Heart left ventricle (tissue), 16 donors: ENCODE results near the gene ABHD18. TPM values are rescaled to one million over a fixed set of nuclear protein-coding genes. Genes with fewer than 3 reads are reported as not detected.
"Not testable (repeated sequence)": the region's sequence is repeated elsewhere in the genome, so short reads cannot be mapped to it uniquely, and the experiment has no call there.

Source experiments
- ATAC-seq, 4 donors: fragments of 200-7000 bp; cut with Tn5 transposase; one replicate each; pipeline ENCODE4 v1.9.1; 2020 to 2022; ENCODE audit warnings: moderate library complexity in 4 of 4, mild to moderate bottlenecking in 3 of 4, moderate number of reproducible peaks in 1 of 4
- DNase-seq, 5 donors: peaks; one replicate each; pipeline ENCODE4 v3.0.0-alpha.2; 2020
- H3K27ac ChIP-seq, 12 donors: fragments of 200-600 bp; sonication (generic) in 4 of 12; one replicate each; pipeline versions ENCODE4 v1.5.0 to v1.8.0; 2016 to 2022; ENCODE audit warnings: mild to moderate bottlenecking in 2 of 12
- H3K27me3 ChIP-seq, 9 donors: fragments of 200-600 bp; sonication (generic) in 2 of 9; one replicate each; pipeline versions ENCODE4 v1.5.1 to v1.8.0; 2016 to 2022; ENCODE audit warnings: mild to moderate bottlenecking in 3 of 9
- H3K36me3 ChIP-seq, 9 donors: fragments of 200-600 bp; sonication (generic) in 2 of 9; one replicate each; pipeline versions ENCODE4 v1.5.0 to v1.8.0; 2018 to 2022; ENCODE audit warnings: mild to moderate bottlenecking in 2 of 9
- H3K4me1 ChIP-seq, 12 donors: fragments of 200-600 bp; sonication (generic) in 4 of 12; one replicate each; pipeline versions ENCODE4 v1.5.0 to v1.8.0; 2016 to 2022; ENCODE audit warnings: mild to moderate bottlenecking in 3 of 12
- H3K4me3 ChIP-seq, 12 donors: fragments of 200-600 bp; sonication (generic) in 4 of 12; one replicate each; pipeline versions ENCODE4 v1.5.0 to v1.8.0; 2017 to 2022; ENCODE audit warnings: mild to moderate bottlenecking in 9 of 12, moderate library complexity in 4 of 12
- H3K9me3 ChIP-seq, 12 donors: fragments of 200-600 bp; sonication (generic) in 4 of 12; one replicate each; pipeline versions ENCODE4 v1.5.0 to v1.8.0; 2016 to 2022; ENCODE audit warnings: mild to moderate bottlenecking in 1 of 12
- POLR2A ChIP-seq, 2 donors: fragments of 450-650 bp; IDR thresholded peaks; one replicate each; pipeline ENCODE4 v1.6.1; 2017; ENCODE audit warnings: antibody characterized with exemption in 2 of 2, mild to moderate bottlenecking in 2 of 2, moderate library complexity in 2 of 2
- WGBS, 4 donors: extraction: QIAGEN DNeasy Blood & Tissue Kit in 2 of 4; methylation state at CpG; one replicate each; pipeline versions ENCODE4 v1.1.5 to v1.1.7; 2013 to 2018; 5-methylcytosine and 5-hydroxymethylcytosine counted together
- intact Hi-C, 10 donors: fragments of 100-400 bp; cut with DNase I; formaldehyde crosslinking; loops; one replicate each; pipeline versions ENCODE4 v1.11.1 to v1.14.2; 2022
- polyA plus RNA-seq, 2 donors: library from polyadenylated mRNA; stranded (reverse); fragments of 200-250 nt; gene quantifications; one replicate each; pipeline ENCODE4 v1.2.3, GENCODE V29; 2013
- total RNA-seq, 9 donors: library from RNA; depleted of rRNA in 2 of 9; stranded (reverse); fragments of >200 nt in 2 of 9; fragmentation: NEBNext Ultra II Directional in 3 of 9; extraction: Animal tissue kit (Norgen Biotek cat#: 25700) in 3 of 9; gene quantifications; one replicate each; pipeline versions ENCODE4 v1.1.0 to v1.2.4, GENCODE V29; 2016 to 2023
- TF ChIP-seq, protein P1 (sequence below), 12 donors: fragments of 200-600 bp; sonication (generic) in 4 of 12; IDR thresholded peaks; one replicate each; pipeline versions ENCODE4 v1.5.0 to v1.8.0; 2018 to 2022; ENCODE audit warnings: antibody characterized with exemption in 12 of 12, mild to moderate bottlenecking in 5 of 12
- donor health status: ischemic (EF 13 %, LVEDD 7.1; RV severe dilation, severe dysfunction).
- donor health status: healthy with polysubstance abuse.
- donor health status: DM: no; HTN: yes; CAD: no.
- donor health status: DM: no; HTN: no; CAD: no.
- donor health status: ischemic (EF 25% LVEDD 6.9; RV normal size, moderate dysfunction).
- donor health status: ischemic (EF 25% LVEDD 5.7; RV mildly dilated, moderate dysfunction).
- donor health status: healthy.
- donor health status: DM: yes; HTN: yes; CAD: no.
- donor health status: ischemic (EF 35%, LVEDD 5.7; RV mildly dilated, moderate dysfunction).
- donor health status: nonischemic (EF 11% LVEDD 7.7; RV severe dilation, severe dysfunction).
- donor health status: DM: yes; HTN: yes; CAD: no.
- donor health status: PGD.
- donor health status: ischemic (EF 29% LVEDD 5.4; RV normal size, mild dysfunction).
- donor health status: nonischemic (EF 23%, LVEDD 6.1; RV moderate dilation, normal function).

Gene ABHD18
- total and polyA plus RNA-seq, 11 donors: 3.8 to 56.3 (median 19.9) TPM

DNA sequence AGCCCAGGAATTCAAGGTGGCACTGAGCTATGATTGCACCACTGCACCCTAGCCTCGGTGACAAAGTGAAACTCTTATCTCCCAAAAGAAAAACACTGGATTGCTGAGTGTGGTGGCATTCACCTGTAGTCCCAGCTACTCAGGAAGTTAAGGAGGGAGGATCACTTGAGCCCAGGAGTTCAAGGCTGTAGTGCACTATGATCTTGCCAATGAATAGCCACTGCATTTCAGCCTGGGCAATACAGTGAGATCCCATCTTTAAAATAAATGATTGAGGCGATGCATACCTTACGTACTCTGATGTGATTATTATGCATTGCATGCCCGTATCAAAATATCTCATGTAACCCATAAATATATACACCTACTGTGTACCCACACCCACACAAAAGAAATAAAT lies 64.7 kb downstream of the ABHD18 start:
- intact Hi-C loops: no loop called here
- TF ChIP-seq, protein P1, sequence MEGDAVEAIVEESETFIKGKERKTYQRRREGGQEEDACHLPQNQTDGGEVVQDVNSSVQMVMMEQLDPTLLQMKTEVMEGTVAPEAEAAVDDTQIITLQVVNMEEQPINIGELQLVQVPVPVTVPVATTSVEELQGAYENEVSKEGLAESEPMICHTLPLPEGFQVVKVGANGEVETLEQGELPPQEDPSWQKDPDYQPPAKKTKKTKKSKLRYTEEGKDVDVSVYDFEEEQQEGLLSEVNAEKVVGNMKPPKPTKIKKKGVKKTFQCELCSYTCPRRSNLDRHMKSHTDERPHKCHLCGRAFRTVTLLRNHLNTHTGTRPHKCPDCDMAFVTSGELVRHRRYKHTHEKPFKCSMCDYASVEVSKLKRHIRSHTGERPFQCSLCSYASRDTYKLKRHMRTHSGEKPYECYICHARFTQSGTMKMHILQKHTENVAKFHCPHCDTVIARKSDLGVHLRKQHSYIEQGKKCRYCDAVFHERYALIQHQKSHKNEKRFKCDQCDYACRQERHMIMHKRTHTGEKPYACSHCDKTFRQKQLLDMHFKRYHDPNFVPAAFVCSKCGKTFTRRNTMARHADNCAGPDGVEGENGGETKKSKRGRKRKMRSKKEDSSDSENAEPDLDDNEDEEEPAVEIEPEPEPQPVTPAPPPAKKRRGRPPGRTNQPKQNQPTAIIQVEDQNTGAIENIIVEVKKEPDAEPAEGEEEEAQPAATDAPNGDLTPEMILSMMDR (IDR thresholded peaks at IDR 0.05): no peak
- no peak for TF ChIP-seq POLR2A (IDR thresholded peaks at IDR 0.05)
- Histone ChIP-seq H3K27me3 (no peaks in the 10 kb centered on the region), H3K4me1 (no peaks in the 10 kb centered on the region), H3K27ac (no peak overlapping the region), H3K4me3 (no peak overlapping the region), H3K36me3 (peaks cover 0 to 89% (median 46%) of the 10 kb centered on the region in 9 donors), H3K9me3 (no peaks in the 10 kb centered on the region)
- 95 to 98% (median 96%) methylated on average over 4 of the region's 4 CpGs for WGBS, 4 donors
- ATAC-seq: no peak
- no peak for DNase-seq

DNA sequence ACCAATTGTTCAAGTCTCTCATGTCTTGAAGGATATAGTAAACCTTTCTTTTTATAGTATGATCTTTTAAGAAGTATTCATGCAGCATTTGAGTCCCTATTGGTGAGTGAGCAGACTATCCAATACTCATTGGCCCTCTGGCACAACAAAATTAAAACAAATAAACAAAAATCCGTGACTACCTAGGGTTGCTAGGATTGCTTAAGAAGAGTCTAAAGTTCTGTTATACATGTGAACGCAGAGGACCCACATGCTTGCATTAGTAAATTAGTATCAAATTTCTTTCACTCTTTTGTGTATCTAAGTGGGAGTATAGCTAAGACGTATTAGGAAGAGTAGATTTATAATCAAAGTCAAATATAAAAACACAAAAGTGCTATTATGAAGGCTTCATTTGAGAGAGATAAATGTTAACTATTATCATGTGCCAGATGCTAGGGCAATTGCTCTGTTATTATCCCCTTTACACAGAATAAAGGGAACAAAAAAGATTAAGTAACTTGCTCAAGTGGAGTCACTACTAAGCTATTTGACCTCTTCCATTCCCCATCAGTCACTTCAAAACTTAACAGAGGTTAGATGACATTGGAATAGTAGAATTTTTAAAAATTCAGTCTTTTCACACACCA lies 66.7 kb downstream of the ABHD18 start:
- Histone ChIP-seq H3K4me3 (no peak overlapping the region), H3K27ac (no peak overlapping the region), H3K9me3 (no peaks in the 10 kb centered on the region), H3K4me1 (no peaks in the 10 kb centered on the region), H3K27me3 (no peaks in the 10 kb centered on the region), H3K36me3 (peaks cover 0 to 86% (median 35%) of the 10 kb centered on the region in 9 donors)
- 91 to 94% (median 92%) methylated on average over 3 of the region's 3 CpGs for WGBS, 4 donors
- TF ChIP-seq POLR2A (IDR thresholded peaks at IDR 0.05): no peak
- TF ChIP-seq, protein P1 (IDR thresholded peaks at IDR 0.05): no peak
- ATAC-seq (no peak), DNase-seq (no peak)
- intact Hi-C loops: no loop called here

DNA sequence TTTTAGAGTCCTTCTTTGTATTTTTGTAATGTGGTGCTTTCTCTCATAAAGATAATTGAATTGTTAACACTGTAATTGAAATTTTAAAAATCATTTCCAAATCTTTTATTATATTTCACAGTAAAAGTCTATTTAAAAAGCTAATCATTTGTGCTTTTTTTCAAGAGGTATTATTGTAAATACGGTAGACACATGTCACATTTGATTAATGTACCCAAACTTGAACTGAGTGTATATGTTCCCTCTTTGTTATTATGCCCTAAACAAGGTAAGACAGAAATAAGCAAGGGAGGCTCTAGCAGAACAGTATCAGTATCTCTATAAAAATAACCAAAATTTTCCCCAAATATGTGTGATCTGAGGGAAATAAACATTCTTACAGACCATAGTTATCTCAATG lies 74.4 kb downstream of the ABHD18 start:
- no peaks in the 10 kb centered on the region for H3K9me3 ChIP-seq
- no peak for ATAC-seq
- intact Hi-C loops: no loop called here
- no peaks in the 10 kb centered on the region for H3K4me1 ChIP-seq
- WGBS, 4 donors: 95 to 98% (median 96%) methylated on average over 1 of the region's 1 CpG
- DNase-seq: no peak
- H3K4me3 ChIP-seq: no peak overlapping the region
- no peaks in the 10 kb centered on the region for H3K27me3 ChIP-seq
- peaks cover 0 to 40% (median 0%) of the 10 kb centered on the region in 9 donors for H3K36me3 ChIP-seq
- no peak overlapping the region for H3K27ac ChIP-seq
- TF ChIP-seq POLR2A (IDR thresholded peaks at IDR 0.05): no peak
- TF ChIP-seq, protein P1 (IDR thresholded peaks at IDR 0.05): no peak

DNA sequence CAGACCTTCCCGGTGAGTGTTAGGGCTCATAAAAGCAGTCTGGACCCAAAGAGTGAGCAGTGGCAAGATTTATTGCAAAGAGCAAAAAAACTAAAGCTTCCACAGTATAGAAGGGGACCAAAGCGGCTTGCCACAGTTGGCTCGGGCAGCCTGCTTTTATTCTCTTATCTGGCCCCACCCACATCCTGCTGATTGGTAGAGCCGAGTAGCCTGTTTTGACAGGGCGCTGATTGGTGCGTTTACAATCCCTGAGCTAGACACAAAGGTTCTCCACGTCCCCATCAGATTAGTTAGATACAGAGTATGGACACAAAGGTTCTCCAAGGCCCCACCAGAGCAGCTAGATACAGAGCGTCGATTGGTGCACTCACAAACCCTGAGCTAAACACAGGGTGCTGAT lies 81.8 kb downstream of the ABHD18 start:
- DNase-seq, intact Hi-C loops, H3K27me3 ChIP-seq, H3K9me3 ChIP-seq, H3K27ac ChIP-seq, H3K4me1 ChIP-seq, H3K36me3 ChIP-seq, H3K4me3 ChIP-seq, ATAC-seq: not testable (repeated sequence)
- WGBS, 4 donors: 77 to 84% (median 81%) methylated on average over 8 to 9 of the region's 9 CpGs

DNA sequence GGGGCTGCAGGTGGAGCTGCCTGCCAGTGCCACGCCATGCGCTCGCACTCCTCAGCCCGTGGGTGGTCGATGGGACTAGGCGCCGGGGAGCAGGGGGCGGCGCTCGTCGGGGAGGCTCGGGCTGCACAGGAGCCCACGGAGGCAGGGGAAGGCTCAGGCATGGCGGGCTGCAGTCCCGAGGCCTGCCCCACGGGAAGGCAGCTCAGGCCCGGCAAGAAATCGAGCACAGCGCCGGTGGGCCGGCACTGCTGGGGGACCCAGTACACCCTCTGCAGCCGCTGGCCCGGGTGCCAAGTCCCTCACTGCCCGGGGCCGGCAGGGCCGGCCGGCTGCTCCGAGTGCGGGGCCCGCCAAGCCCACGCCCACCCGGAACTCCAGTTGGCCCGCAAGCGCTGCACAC lies 82.3 kb downstream of the ABHD18 start:
- ATAC-seq, H3K9me3 ChIP-seq, H3K27ac ChIP-seq, H3K4me3 ChIP-seq, intact Hi-C loops, H3K36me3 ChIP-seq, H3K27me3 ChIP-seq, H3K4me1 ChIP-seq, DNase-seq: not testable (repeated sequence)
- 96 to 98% (median 97%) methylated on average over 16 to 34 of the region's 34 CpGs for WGBS, 4 donors

DNA sequence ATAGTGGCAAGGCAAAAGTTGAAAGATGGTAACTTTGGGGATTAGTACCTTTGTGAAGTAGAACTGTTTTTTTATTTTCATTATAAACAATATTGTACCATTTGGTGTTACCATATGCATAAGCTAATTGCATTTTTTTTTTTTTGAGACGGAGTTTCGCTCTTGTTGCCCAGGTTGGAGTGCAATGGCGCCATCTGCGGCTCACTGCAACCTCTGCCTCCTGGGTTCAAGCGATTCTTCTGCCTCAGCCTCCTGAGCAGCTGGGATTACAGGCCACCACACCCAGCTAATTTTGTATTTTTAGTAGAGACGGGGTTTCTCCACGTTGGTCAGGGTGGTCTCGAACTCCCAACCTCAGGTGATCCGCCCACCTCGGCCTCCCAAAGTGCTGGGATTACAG lies 86.0 kb downstream of the ABHD18 start:
- H3K9me3 ChIP-seq, ATAC-seq, H3K27ac ChIP-seq, H3K4me1 ChIP-seq, H3K27me3 ChIP-seq, DNase-seq, H3K36me3 ChIP-seq, intact Hi-C loops, H3K4me3 ChIP-seq: not testable (repeated sequence)
- WGBS, 4 donors: 82 to 89% (median 85%) methylated on average over 10 of the region's 10 CpGs

DNA sequence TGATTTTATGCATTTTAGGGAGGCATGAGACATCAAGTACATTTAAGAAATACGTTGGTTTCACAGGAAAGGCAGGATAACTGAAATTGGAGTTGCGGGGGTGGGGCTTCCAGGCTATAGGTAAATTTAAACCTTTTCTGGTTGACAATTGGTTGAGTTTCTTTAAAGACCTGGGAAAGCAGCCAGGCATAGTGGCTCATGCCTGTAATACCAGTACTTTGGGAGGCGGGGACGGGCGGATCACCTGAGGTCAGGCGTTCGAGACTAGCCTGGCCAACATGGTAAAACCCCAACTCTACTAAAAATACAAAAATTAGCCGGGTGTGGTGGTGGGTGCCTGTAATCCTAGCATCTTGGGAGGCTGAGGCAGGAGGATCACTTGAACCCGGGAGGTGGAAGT lies 89.7 kb downstream of the ABHD18 start:
- H3K36me3 ChIP-seq, H3K9me3 ChIP-seq, H3K4me1 ChIP-seq, intact Hi-C loops, H3K4me3 ChIP-seq, DNase-seq, ATAC-seq, H3K27me3 ChIP-seq, H3K27ac ChIP-seq: not testable (repeated sequence)
- WGBS, 4 donors: 87 to 94% (median 94%) methylated on average over 9 of the region's 9 CpGs

DNA sequence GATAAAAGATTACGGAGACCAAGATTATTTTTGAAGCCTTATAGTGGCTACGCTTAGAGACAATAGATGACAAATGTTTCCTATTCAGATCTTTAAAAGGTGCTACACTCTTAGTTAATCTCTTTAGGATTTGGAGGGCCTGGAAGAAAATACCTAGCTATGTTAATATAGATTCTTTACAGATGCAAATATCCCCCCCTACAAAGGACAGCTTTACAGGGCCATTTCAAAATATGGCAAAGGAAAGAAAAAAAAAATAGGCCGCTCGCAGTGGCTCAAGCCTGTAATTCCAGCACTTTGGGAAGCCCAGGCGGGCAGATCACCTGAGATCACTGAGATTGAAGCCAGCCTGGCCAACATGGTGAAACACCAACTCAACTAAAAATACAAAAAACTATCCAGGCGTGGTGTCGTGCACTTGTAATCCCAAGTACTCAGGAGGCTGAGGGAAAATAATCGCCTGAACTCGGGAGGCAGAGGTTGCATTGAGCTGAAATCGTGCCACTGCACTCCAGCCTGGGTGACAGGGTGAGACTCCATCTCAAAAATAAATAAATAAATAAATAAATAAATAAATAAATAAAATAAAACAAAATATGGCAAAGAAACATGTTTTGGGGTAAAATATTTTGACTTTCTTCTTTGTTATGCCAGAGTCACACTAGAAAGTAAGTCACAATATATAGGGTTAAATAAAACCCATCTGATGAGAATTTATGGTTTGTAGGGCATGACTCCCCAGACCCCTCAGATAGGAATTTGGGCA lies 90.4 kb downstream of the ABHD18 start:
- H3K36me3 ChIP-seq, intact Hi-C loops, H3K4me3 ChIP-seq, H3K27ac ChIP-seq, H3K4me1 ChIP-seq, ATAC-seq, DNase-seq, H3K27me3 ChIP-seq, H3K9me3 ChIP-seq: not testable (repeated sequence)
- 92 to 96% (median 94%) methylated on average over 10 of the region's 10 CpGs for WGBS, 4 donors
